K562 (cell line): ENCODE data around the gene LXN.

ENCODE experiments used
- POLR2A ChIP-seq: fragments of 450-650 bp; conservative IDR thresholded peaks from 2 replicates; pipeline ENCODE4 v1.6.1; 2016
- TF ChIP-seq, protein P1 (sequence below), 2 experiments: fragments of 200-800 bp in 1 of 2; sonication (Bioruptor generic) in 1 of 2; sonication (generic) in 1 of 2; formaldehyde crosslinking in 1 of 2; IDR thresholded peaks in 1 of 2; conservative IDR thresholded peaks in 1 of 2; 2 replicates each; pipeline versions ENCODE4 v1.5.0 to v1.6.1; 2016 to 2020; ENCODE audit warnings: missing compliant biosample characterization in 1 of 2, missing genetic modification characterization in 1 of 2, missing genetic modification reagents in 1 of 2

GRCh38 chr3:158631981-158632380, 40.5 kb downstream of the LXN start:
- TF ChIP-seq POLR2A: no peak
- TF ChIP-seq, protein P1, sequence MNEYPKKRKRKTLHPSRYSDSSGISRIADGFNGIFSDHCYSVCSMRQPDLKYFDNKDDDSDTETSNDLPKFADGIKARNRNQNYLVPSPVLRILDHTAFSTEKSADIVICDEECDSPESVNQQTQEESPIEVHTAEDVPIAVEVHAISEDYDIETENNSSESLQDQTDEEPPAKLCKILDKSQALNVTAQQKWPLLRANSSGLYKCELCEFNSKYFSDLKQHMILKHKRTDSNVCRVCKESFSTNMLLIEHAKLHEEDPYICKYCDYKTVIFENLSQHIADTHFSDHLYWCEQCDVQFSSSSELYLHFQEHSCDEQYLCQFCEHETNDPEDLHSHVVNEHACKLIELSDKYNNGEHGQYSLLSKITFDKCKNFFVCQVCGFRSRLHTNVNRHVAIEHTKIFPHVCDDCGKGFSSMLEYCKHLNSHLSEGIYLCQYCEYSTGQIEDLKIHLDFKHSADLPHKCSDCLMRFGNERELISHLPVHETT (CRISPR knock-in tag; conservative IDR thresholded peaks at IDR 0.05 in 1 of 2, IDR thresholded peaks at IDR 0.05 in 1 of 2): no peak
